Nephron progenitor cell (in vitro differentiated cells): ENCODE measurements around the gene MAP4K2.
A peak's percentile ranks its signal among the peaks of the same experiment; 100 is the strongest.

Experiments
- DNase-seq: peaks from one replicate; pipeline ENCODE4 v3.0.0; 2021
- H3K27ac Mint-ChIP-seq: 2 replicates; pipeline ENCODE4 v1.8.0; 2021; ENCODE audit warnings: mild to moderate bottlenecking, moderate library complexity, mixed read lengths
- H3K27me3 Mint-ChIP-seq: 2 replicates; pipeline ENCODE4 v1.8.0; 2021; ENCODE audit warnings: mild to moderate bottlenecking, low read depth, mixed read lengths; ENCODE audit not compliant: poor library complexity
- H3K36me3 Mint-ChIP-seq: 2 replicates; pipeline ENCODE4 v1.8.0; 2021; ENCODE audit warnings: low read depth, mixed read lengths
- H3K4me1 Mint-ChIP-seq: 2 replicates; pipeline ENCODE4 v1.8.0; 2021; ENCODE audit warnings: mixed read lengths
- H3K4me3 Mint-ChIP-seq: 2 replicates; pipeline ENCODE4 v1.8.0; 2021; ENCODE audit warnings: mild to moderate bottlenecking, moderate library complexity, mixed read lengths
- H3K9me3 Mint-ChIP-seq: 2 replicates; pipeline ENCODE4 v1.8.0; 2021; ENCODE audit warnings: mild to moderate bottlenecking, moderate library complexity, mixed read lengths
- TF ChIP-seq, protein P1 (sequence below): fragments of 200-600 bp; sonication (generic); IDR thresholded peaks from 2 replicates; pipeline ENCODE4 v1.5.0; 2021; ENCODE audit warnings: antibody characterized with exemption

MAP4K2 gene

DNA sequence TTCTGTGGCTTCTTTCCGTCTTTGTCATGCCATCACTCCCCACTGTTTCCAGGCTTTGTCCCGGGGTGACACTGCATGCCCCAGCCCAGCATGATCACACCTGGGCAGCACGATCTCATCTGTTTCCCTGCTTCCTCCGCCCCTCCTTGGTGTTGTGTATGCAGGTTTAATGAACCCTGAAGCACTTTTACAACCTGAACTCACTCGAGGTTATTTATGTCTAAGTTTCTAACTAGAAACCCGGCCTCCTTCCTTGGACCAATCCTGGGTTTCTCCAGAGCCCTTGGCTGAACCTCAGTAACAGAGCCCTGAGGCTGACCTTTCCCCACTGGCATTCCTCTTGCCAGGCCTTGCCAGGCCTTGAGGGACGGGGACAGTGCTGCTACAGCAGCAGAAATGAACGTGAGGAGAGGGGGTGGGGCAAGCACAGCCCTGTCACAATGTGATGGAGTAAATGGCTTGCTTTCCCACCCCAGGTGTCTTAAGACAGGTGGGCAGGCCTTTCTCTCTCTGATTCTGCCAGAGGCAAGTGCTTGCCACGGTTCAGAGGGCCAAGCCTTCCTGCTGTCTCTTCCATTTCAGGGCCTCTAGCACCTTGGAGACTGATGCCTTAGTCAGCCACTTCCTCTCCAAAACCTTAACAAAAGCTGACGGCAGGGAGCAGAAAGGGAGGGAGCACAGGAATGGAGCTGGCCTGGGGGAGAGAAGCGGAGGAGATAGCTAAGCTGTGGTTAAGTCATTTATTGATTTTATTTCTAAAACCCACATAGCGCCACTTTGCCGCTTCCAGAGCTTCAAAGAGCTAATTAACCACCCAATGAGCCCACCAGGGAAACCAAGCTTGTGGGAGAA is 40.1 kb downstream of the MAP4K2 start:
- TF ChIP-seq, protein P1, sequence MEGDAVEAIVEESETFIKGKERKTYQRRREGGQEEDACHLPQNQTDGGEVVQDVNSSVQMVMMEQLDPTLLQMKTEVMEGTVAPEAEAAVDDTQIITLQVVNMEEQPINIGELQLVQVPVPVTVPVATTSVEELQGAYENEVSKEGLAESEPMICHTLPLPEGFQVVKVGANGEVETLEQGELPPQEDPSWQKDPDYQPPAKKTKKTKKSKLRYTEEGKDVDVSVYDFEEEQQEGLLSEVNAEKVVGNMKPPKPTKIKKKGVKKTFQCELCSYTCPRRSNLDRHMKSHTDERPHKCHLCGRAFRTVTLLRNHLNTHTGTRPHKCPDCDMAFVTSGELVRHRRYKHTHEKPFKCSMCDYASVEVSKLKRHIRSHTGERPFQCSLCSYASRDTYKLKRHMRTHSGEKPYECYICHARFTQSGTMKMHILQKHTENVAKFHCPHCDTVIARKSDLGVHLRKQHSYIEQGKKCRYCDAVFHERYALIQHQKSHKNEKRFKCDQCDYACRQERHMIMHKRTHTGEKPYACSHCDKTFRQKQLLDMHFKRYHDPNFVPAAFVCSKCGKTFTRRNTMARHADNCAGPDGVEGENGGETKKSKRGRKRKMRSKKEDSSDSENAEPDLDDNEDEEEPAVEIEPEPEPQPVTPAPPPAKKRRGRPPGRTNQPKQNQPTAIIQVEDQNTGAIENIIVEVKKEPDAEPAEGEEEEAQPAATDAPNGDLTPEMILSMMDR, result no peak
- no peaks in the 10 kb centered on the region for H3K9me3 Mint-ChIP-seq
- DNase-seq, result peak; percentile 63
- peaks cover 39% of the 10 kb centered on the region for H3K36me3 Mint-ChIP-seq
- H3K27me3 Mint-ChIP-seq, result peaks cover 3% of the 10 kb centered on the region
- H3K27ac Mint-ChIP-seq, result peak overlapping the region; percentile 46
- H3K4me1 Mint-ChIP-seq, result peaks cover 97% of the 10 kb centered on the region
- peak overlapping the region; percentile 68 for H3K4me3 Mint-ChIP-seq

DNA sequence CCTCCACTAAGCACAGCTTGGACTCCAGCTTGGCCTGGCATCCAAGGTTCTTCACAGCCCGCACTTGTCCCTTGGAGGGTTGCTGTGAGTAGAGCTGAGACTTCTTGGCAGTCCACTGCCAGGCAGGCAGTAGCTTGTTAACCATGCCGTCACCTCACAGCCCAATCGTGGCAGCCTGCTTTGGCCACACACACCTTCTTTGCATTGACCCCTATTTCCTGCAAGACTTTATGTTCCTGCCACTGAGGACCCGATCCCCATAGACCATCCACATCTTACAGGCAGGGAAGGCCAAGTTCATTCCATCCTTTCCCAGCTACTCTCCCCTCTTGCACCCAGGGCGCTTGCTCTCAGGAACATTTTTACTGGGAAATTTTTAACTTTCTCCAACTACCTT is 40.7 kb downstream of the MAP4K2 start:
- Mint-ChIP-seq H3K4me3 (peak overlapping the region; percentile 68), H3K27me3 (peaks cover 3% of the 10 kb centered on the region), H3K4me1 (peaks cover 97% of the 10 kb centered on the region), H3K9me3 (no peaks in the 10 kb centered on the region), H3K36me3 (peaks cover 33% of the 10 kb centered on the region), H3K27ac (peak overlapping the region; percentile 46)
- no peak for DNase-seq
- TF ChIP-seq, protein P1, result no peak

DNA sequence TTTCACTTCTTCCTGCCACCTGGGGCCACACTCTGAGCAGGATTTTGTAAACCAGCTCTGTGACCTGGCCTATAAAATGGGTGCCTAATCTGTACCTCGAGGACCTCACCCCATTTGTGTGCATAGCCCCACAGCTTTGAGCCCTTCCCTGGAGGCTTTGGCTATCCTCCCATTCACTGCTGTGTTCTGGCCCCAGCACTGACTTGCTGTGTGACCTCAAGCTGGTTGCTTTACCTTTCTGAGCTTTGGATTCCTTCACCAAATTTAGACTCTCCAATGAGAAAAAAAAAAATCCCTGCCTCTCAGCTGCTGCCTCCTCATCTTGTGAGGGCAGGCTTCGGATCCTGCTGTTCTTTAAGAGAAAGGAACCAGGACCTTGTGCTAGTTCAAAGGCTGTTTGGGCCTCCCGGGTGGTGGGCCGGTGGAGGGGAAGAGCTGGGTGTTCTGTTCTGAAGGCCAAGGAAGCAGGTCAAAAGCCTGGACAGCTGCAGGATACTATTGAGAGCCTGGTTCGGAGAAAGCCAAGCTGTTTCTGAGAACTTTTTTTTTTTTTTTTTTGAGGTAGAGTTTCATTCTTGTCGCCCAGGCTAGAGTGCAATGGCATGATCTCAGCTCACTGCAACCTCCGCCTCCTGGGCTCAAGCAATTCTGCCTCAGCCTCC is 42.1 kb downstream of the MAP4K2 start:
- Mint-ChIP-seq H3K4me1 (peaks cover 100% of the 10 kb centered on the region), H3K4me3 (no peak overlapping the region), H3K27me3 (peaks cover 3% of the 10 kb centered on the region), H3K9me3 (no peaks in the 10 kb centered on the region), H3K36me3 (peaks cover 25% of the 10 kb centered on the region), H3K27ac (peak overlapping the region; percentile 94)
- no peak for DNase-seq
- TF ChIP-seq, protein P1, result no peak

DNA sequence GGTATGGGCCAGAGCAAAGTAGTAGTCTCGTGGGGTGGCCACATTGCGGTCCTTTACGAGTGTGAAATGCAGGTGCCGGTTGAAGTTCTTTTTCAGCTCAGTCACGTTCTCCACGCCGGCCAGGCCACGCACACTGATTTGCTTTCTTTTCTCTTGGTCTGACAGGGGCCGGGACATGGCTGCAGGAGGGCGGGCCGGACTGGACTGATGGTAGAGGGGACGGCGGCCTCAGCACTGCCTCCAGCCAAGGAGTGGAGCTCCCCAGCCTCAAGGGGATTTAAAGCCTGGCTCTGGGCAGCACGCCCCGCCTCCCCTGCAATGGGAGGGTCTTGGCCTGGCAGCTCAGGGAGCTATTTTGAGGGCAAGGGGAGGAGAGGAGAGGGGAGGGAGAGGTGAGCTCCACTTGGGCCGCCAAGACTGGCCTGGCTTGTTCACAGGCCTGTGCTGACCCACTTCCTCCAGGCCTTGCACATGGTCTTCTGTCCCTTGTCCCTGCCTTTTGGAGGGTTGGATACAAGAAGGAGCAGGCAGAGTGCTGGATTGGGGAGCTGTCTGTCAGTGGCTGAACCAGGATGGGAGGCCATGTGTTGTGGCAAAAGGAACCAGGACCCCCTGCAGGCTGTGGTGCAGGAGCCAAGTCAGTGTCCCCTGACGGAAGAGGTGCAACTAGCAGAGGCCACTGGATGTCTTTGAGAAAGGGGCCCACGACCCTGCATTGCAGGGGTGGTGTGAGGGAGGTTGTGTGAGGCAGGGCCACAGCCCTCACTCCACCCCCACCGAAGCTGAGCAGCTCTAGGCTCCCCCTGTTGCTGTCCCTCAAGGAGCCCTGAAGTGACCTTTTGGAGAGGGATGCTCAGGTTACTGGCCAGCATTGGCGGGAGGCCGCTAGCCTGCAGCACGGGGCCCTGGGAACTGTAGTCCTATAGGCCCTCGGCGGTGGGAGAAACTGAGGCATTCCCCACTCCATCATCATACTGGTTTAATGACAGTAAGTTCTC is 43.0 kb downstream of the MAP4K2 start, which contains the start of gene PYGM:
Gene PYGM, minus strand, starts transcription at position 253 of the 998 bp plus-strand sequence. Its CDS starts 76 bp downstream, at position 177.
- Mint-ChIP-seq H3K27me3 (peaks cover 3% of the 10 kb centered on the region), H3K4me1 (peaks cover 99% of the 10 kb centered on the region), H3K36me3 (peaks cover 18% of the 10 kb centered on the region), H3K27ac (peak within 1 kb of the TSS; percentile 81), H3K4me3 (peak within 1 kb of the TSS; percentile 74), H3K9me3 (no peaks in the 10 kb centered on the region)
- peak; percentile 77 for DNase-seq
- TF ChIP-seq, protein P1, result no peak

DNA sequence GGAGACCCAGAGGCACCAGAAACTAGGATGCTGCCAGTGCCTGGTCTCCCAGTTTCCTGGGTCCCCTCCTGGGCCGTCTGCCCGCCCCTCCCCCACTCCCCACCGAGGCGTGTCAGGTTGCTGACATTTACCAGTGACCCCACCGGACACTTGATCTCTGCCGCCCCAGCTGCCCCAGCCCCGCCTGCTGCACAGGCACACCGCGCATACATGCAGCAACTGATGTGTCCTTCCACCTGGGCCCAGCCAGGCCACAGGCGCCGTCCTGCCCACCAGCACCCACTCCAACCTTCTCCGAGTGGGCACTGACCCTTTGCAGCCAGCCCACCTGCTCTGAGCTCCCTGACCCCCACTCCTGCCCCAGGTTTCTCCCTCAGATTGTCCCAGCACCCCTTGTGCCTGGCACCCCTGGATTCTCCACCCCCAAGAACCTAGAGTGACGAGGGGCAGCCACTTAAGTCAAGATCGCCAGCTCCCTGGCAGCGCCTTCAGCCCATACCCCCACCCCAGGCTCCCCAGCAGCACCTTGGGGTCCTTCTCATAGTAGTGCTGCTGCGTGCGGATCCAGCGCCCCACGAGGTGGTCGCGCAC is 43.8 kb downstream of the MAP4K2 start:
- peak overlapping the region; percentile 74 for H3K4me3 Mint-ChIP-seq
- no peaks in the 10 kb centered on the region for H3K9me3 Mint-ChIP-seq
- peak; percentile 79 for DNase-seq
- H3K4me1 Mint-ChIP-seq, result peaks cover 98% of the 10 kb centered on the region
- peak overlapping the region; percentile 81 for H3K27ac Mint-ChIP-seq
- peaks cover 3% of the 10 kb centered on the region for H3K27me3 Mint-ChIP-seq
- TF ChIP-seq, protein P1, result no peak
- H3K36me3 Mint-ChIP-seq, result peaks cover 10% of the 10 kb centered on the region
